H1 (cell line): Measurements from ENCODE around the gene RNU6-1. TPM values are rescaled to one million over a fixed set of nuclear protein-coding genes. Genes with fewer than 3 reads are reported as not detected.
A peak's percentile ranks its signal among the peaks of the same experiment; 100 is the strongest.

Experiments
- EZH2 ChIP-seq: fragments of 200-600 bp; sonication (generic); IDR thresholded peaks from 2 replicates; pipeline ENCODE4 v1.7.1; 2012; ENCODE audit warnings: low read depth, mild to moderate bottlenecking, moderate library complexity, low read length, inconsistent platforms; ENCODE audit not compliant: severe bottlenecking
- SUZ12 ChIP-seq: fragments of 200-600 bp; sonication (generic); IDR thresholded peaks from 2 replicates; pipeline ENCODE4 v1.6.1; 2012; ENCODE audit warnings: mild to moderate bottlenecking, inconsistent platforms, low read length, moderate library complexity, mixed read lengths
- polyA plus RNA-seq, 7 experiments: library from polyadenylated mRNA; depleted of rRNA in 3 of 7; stranded (reverse) in 5 of 7; unstranded in 2 of 7; fragments of >200 nt in 5 of 7; fragments of 200-250 nt in 2 of 7; gene quantifications; 1 replicate in 5 of 7; 2 replicates in 1 of 7; 4 replicates in 1 of 7; pipeline versions ENCODE4 v1.2.1 to v1.2.3, GENCODE V29; 2011 to 2013; ENCODE audit warnings: missing spikeins in 2 of 7, mixed read lengths in 2 of 7
- total RNA-seq: library from RNA; stranded (reverse); fragmentation: NEBNext Ultra II Directional; extraction: Animal tissue kit (Norgen Biotek cat#: 25700); gene quantifications from 2 replicates; pipeline ENCODE4 v1.2.1, GENCODE V29; 2021

The RNU6-1 gene
- total and polyA plus RNA-seq, 2 of the 8 experiments (the other 6 are each of a cell fraction or from before 2014, with no cell fraction given), result not detected

DNA sequence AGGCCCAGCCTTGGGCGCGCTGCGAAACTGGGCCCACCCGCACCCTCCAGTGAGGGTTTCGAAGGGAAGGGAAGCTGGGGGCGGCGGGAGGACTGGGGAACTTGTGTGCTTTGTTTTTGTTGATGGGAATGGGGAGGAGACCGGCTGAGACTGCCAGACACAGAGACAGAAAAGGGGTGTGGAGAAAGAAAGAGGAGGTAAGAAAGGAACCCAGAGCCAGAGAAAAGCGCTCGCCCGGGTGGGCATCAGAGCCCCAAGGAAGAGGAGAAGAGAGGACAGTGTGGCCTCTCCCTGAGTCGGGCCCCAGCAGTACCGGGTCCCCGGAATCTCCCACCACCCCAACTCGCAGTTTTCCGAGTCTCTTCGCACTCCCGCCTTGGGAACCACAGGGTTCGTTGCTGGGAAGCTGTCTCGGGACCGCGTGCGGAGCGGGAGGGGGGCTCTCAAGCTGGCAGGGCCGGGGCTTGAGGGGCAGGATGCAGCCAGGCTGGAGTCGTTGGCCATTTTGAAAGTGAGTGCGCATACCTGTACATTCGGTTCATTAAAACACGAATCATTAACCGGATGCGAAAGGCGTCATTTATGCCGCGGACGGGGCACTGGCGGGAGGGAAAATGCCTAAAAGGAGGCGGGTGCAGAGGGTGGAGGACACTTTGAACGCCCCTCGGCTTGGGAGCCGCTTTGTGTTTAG lies 11.4 kb downstream of the RNU6-1 start (continued):
- TF ChIP-seq EZH2 (peak; percentile 97), SUZ12 (peak; percentile 91)
